ENCODE measurements around the gene PTPRCAP. TPM values are rescaled to one million over a fixed set of nuclear protein-coding genes. Genes with fewer than 3 reads are reported as not detected.

PTPRCAP gene
- polyA plus RNA-seq, 1 donor from 2014 or later = 3.4 TPM

- H3K27ac ChIP-seq (ENCODE audit: low read length) = peak within 1 kb of the TSS; percentile 24
- H3K4me2 ChIP-seq (ENCODE audit: low read length) = peak within 1 kb of the TSS; percentile 78
- no peak within 1 kb of the TSS for H2AFZ ChIP-seq (ENCODE audit: low read depth, low read length)
- H3F3A ChIP-seq (ENCODE audit: insufficient read depth, low read length, poor library complexity, severe bottlenecking) = no peaks in the 10 kb centered on the region
- H3K9me3 ChIP-seq (ENCODE audit: low read length) = no peaks in the 10 kb centered on the region
- no peaks in the 10 kb centered on the region for H3K27me3 ChIP-seq (ENCODE audit: insufficient read depth, low read depth, low read length)
- peak within 1 kb of the TSS; percentile 85 for H3K9ac ChIP-seq (ENCODE audit: low read length)
- H3K4me3 ChIP-seq (ENCODE audit: low read length) = peak within 1 kb of the TSS; percentile 98
- H3K36me3 ChIP-seq (ENCODE audit: insufficient read depth, low read length) = no peaks in the 10 kb centered on the region
- no peaks in the 10 kb centered on the region for H4K20me1 ChIP-seq (ENCODE audit: insufficient read depth)
- H3K9me2 ChIP-seq (ENCODE audit: insufficient read depth, low read length) = no peaks in the 10 kb centered on the region
- TF ChIP-seq CTCF (IDR thresholded peaks at IDR 0.05; ENCODE audit: poor library complexity, severe bottlenecking) (peak; percentile 7), REST (IDR thresholded peaks at IDR 0.05; ENCODE audit: borderline replicate concordance) (no peak), SMC3 (conservative IDR thresholded peaks at IDR 0.05; ENCODE audit: poor library complexity) (peak; percentile 49), MXI1 (conservative IDR thresholded peaks at IDR 0.05; ENCODE audit: poor library complexity, severe bottlenecking) (peak; percentile 70), POLR2AphosphoS5 (IDR thresholded peaks at IDR 0.05) (peak; percentile 83), RAD21 (conservative IDR thresholded peaks at IDR 0.05) (peak; percentile 43), EP300 (conservative IDR thresholded peaks at IDR 0.05; ENCODE audit: poor library complexity, severe bottlenecking) (no peak), EZH2 (IDR thresholded peaks at IDR 0.05; ENCODE audit: borderline replicate concordance, insufficient read depth, low read length, poor library complexity, severe bottlenecking) (no peak), TAF1 (IDR thresholded peaks at IDR 0.05; ENCODE audit: low read depth) (no peak)
- peaks cover 11% of the 10 kb centered on the region for H3K79me2 ChIP-seq (replicated peaks; ENCODE audit: insufficient read depth, low read length)
Observed at GRCh38 chr11:67401495-67402191, 35.8 kb downstream of the PTPRCAP start, which contains the start of gene PPP1CA. PPP1CA (minus strand) TSS chr11:67401858; CDS start chr11:67401782, 76 bp downstream.

- no peaks in the 10 kb centered on the region for H3K36me3 ChIP-seq (ENCODE audit: insufficient read depth, low read length)
- no peaks in the 10 kb centered on the region for H4K20me1 ChIP-seq (ENCODE audit: insufficient read depth)
- peak overlapping the region; percentile 78 for H3K4me2 ChIP-seq (ENCODE audit: low read length)
- peaks cover 11% of the 10 kb centered on the region for H3K79me2 ChIP-seq (replicated peaks; ENCODE audit: insufficient read depth, low read length)
- H3K9me3 ChIP-seq (ENCODE audit: low read length) = no peaks in the 10 kb centered on the region
- no peak for TF ChIP-seq SMC3 (conservative IDR thresholded peaks at IDR 0.05; ENCODE audit: poor library complexity)
- TF ChIP-seq EP300 (conservative IDR thresholded peaks at IDR 0.05; ENCODE audit: poor library complexity, severe bottlenecking) = no peak
- TF ChIP-seq EZH2 (IDR thresholded peaks at IDR 0.05; ENCODE audit: borderline replicate concordance, insufficient read depth, low read length, poor library complexity, severe bottlenecking) = no peak
- TF ChIP-seq MXI1 (conservative IDR thresholded peaks at IDR 0.05; ENCODE audit: poor library complexity, severe bottlenecking) = no peak
- no peak for TF ChIP-seq CTCF (IDR thresholded peaks at IDR 0.05; ENCODE audit: poor library complexity, severe bottlenecking)
- TF ChIP-seq TAF1 (IDR thresholded peaks at IDR 0.05; ENCODE audit: low read depth) = no peak
- no peak for TF ChIP-seq RAD21 (conservative IDR thresholded peaks at IDR 0.05)
- TF ChIP-seq REST (IDR thresholded peaks at IDR 0.05; ENCODE audit: borderline replicate concordance) = no peak
- no peak for TF ChIP-seq POLR2AphosphoS5 (IDR thresholded peaks at IDR 0.05)
- no peaks in the 10 kb centered on the region for H3K9me2 ChIP-seq (ENCODE audit: insufficient read depth, low read length)
- H3K27me3 ChIP-seq (ENCODE audit: insufficient read depth, low read depth, low read length) = no peaks in the 10 kb centered on the region
- H3F3A ChIP-seq (ENCODE audit: insufficient read depth, low read length, poor library complexity, severe bottlenecking) = no peaks in the 10 kb centered on the region
- H3K27ac ChIP-seq (ENCODE audit: low read length) = peak overlapping the region; percentile 24
- peak overlapping the region; percentile 98 for H3K4me3 ChIP-seq (ENCODE audit: low read length)
- peak overlapping the region; percentile 85 for H3K9ac ChIP-seq (ENCODE audit: low read length)
- no peak overlapping the region for H2AFZ ChIP-seq (ENCODE audit: low read depth, low read length)
Observed at GRCh38 chr11:67400942-67401494, 36.5 kb downstream of the PTPRCAP start.

Measured in neural cell (in vitro differentiated cells).